ENCODE data around the gene ACTR1B. TPM values are rescaled to one million over a fixed set of nuclear protein-coding genes. Genes with fewer than 3 reads are reported as not detected.
"Not testable (repeated sequence)": the region's sequence is repeated elsewhere in the genome, so short reads cannot be mapped to it uniquely, and the experiment has no call there.

ACTR1B gene
- total RNA-seq, 1 donor from 2014 or later, result 59.2 TPM

- H3K4me3 ChIP-seq (ENCODE audit: low read depth, low read length), result no peak overlapping the region
- DNase-seq (ENCODE audit: low read depth), result peak; percentile 69
- FAIRE-seq, result peak; percentile 18
- peak; percentile 82 for TF ChIP-seq CTCF (IDR thresholded peaks at IDR 0.05; ENCODE audit: insufficient read depth, low read length, severe bottlenecking)
- no peaks in the 10 kb centered on the region for H3K27me3 ChIP-seq (ENCODE audit: control insufficient read depth, insufficient read depth, low read length)
- no peaks in the 10 kb centered on the region for H3K36me3 ChIP-seq (ENCODE audit: control insufficient read depth, insufficient read depth, low read length)
Observed at GRCh38 chr2:97697252-97698235, 33.7 kb upstream of the ACTR1B start.

- no peak for TF ChIP-seq CTCF (IDR thresholded peaks at IDR 0.05; ENCODE audit: insufficient read depth, low read length, severe bottlenecking)
- no peak for FAIRE-seq
Observed at GRCh38 chr2:97695744-97696143, 31.9 kb upstream of the ACTR1B start.

GRCh38 chr2:97693476-97693875, 29.6 kb upstream of the ACTR1B start:
- H3K27me3 ChIP-seq (ENCODE audit: control insufficient read depth, insufficient read depth, low read length), result no peaks in the 10 kb centered on the region
- DNase-seq (ENCODE audit: low read depth) (peak; percentile 21), FAIRE-seq (no peak)
- no peak for TF ChIP-seq CTCF (IDR thresholded peaks at IDR 0.05; ENCODE audit: insufficient read depth, low read length, severe bottlenecking)
- no peaks in the 10 kb centered on the region for H3K36me3 ChIP-seq (ENCODE audit: control insufficient read depth, insufficient read depth, low read length)
- no peak overlapping the region for H3K4me3 ChIP-seq (ENCODE audit: low read depth, low read length)

More at GRCh38 chr2:97695744-97696143, 31.9 kb upstream of the ACTR1B start:
- Histone ChIP-seq H3K36me3 (ENCODE audit: control insufficient read depth, insufficient read depth, low read length) (no peaks in the 10 kb centered on the region), H3K27me3 (ENCODE audit: control insufficient read depth, insufficient read depth, low read length) (no peaks in the 10 kb centered on the region), H3K4me3 (ENCODE audit: low read depth, low read length) (no peak overlapping the region)
- no peak for DNase-seq (ENCODE audit: low read depth)

GRCh38 chr2:97691166-97691565, 27.3 kb upstream of the ACTR1B start:
- Histone ChIP-seq H3K4me3 (ENCODE audit: low read depth, low read length) (no peak overlapping the region), H3K36me3 (ENCODE audit: control insufficient read depth, insufficient read depth, low read length) (no peaks in the 10 kb centered on the region), H3K27me3 (ENCODE audit: control insufficient read depth, insufficient read depth, low read length) (no peaks in the 10 kb centered on the region)
- no peak for FAIRE-seq
- TF ChIP-seq CTCF (IDR thresholded peaks at IDR 0.05; ENCODE audit: insufficient read depth, low read length, severe bottlenecking), result no peak
- DNase-seq (ENCODE audit: low read depth), result no peak

GRCh38 chr2:97688062-97688827, 24.4 kb upstream of the ACTR1B start:
- no peak for TF ChIP-seq CTCF (IDR thresholded peaks at IDR 0.05; ENCODE audit: insufficient read depth, low read length, severe bottlenecking)
- peak; percentile 28 for DNase-seq (ENCODE audit: low read depth)
- FAIRE-seq, result peak; percentile 72
- H3K4me3 ChIP-seq (ENCODE audit: low read depth, low read length), result no peak overlapping the region
- H3K27me3 ChIP-seq (ENCODE audit: control insufficient read depth, insufficient read depth, low read length), result no peaks in the 10 kb centered on the region
- H3K36me3 ChIP-seq (ENCODE audit: control insufficient read depth, insufficient read depth, low read length), result no peaks in the 10 kb centered on the region

GRCh38 chr2:97687235-97687634, 23.4 kb upstream of the ACTR1B start:
- not testable (repeated sequence) for DNase-seq (ENCODE audit: low read depth); H3K27me3 ChIP-seq (ENCODE audit: control insufficient read depth, insufficient read depth, low read length)
- peak; percentile 86 for FAIRE-seq

More at GRCh38 chr2:97687235-97687634, 23.4 kb upstream of the ACTR1B start:
- H3K4me3 ChIP-seq (ENCODE audit: low read depth, low read length); H3K36me3 ChIP-seq (ENCODE audit: control insufficient read depth, insufficient read depth, low read length): not testable (repeated sequence)

All from bronchial epithelial cell (primary cell).